PC-3 (cell line): ENCODE results near the gene CDHR2.

Experiments
- CTCF ChIP-seq: fragments of 300-600 bp; sonication (generic); conservative IDR thresholded peaks from 2 replicates; pipeline ENCODE4 v1.5.1; 2017; ENCODE audit warnings: antibody characterized with exemption, low read depth, mild to moderate bottlenecking, low read length
- EZH2 ChIP-seq: fragments of 300-600 bp; sonication (generic); IDR thresholded peaks from one replicate; pipeline ENCODE4 v1.6.1; 2017; ENCODE audit warnings: antibody characterized with exemption, mild to moderate bottlenecking, low read length; ENCODE audit not compliant: unreplicated experiment
- EZH2phosphoT487 ChIP-seq: fragments of 300-600 bp; sonication (generic); IDR thresholded peaks from 2 replicates; pipeline ENCODE4 v1.6.1; 2018; ENCODE audit warnings: mild to moderate bottlenecking, antibody characterized with exemption, low read length, borderline replicate concordance

GRCh38 chr5:176608937-176609723 lies 60.0 kb downstream of the CDHR2 start:
- no peak for TF ChIP-seq CTCF
- TF ChIP-seq EZH2phosphoT487 = no peak
- TF ChIP-seq EZH2 = no peak
